K562 (cell line): Measurements from ENCODE around the gene CENPP. TPM values are rescaled to one million over a fixed set of nuclear protein-coding genes. Genes with fewer than 3 reads are reported as not detected.

ENCODE experiments used
- ATAC-seq: fragments of 200-7000 bp; cut with Tn5 transposase; 3 replicates; pipeline ENCODE4 v1.9.1; 2020; ENCODE audit warnings: moderate library complexity
- BruUV-seq: library from RNA; stranded (reverse); fragments of 400-500 nt; replicated peaks from 2 replicates; lab custom pipeline; 2021; lab: Mats Ljungman, UMichigan
- CTCF ChIA-PET: fragments of 300-600 bp; formaldehyde crosslinking; extraction: SDS; loops from one replicate; lab custom pipeline; 2021; ENCODE audit warnings: low intra/inter-chr PET ratio; lab: Yijun Ruan, JAX
- POLR2A ChIA-PET: fragments of 300-600, 350-650 bp; sonication (Branson Sonifier 250); formaldehyde crosslinking; extraction: SDS; loops from one replicate; lab custom pipeline; 2021; ENCODE audit warnings: antibody characterized with exemption, inconsistent platforms; lab: Yijun Ruan, JAX
- DNase-seq, 4 experiments: peaks; one replicate each; pipeline versions ENCODE4 v3.0.0 to v3.0.0-alpha.2; 2011 to 2018; ENCODE audit warnings: low spot score in 3 of 4, mixed read lengths in 3 of 4; ENCODE audit errors: extremely low read depth in 1 of 4
- FAIRE-seq: peaks from 2 replicates; lab custom pipeline; 2011; peaks lifted over from hg19 to GRCh38; lab: Jason Lieb, UNC
- H2AFZ ChIP-seq: 2 replicates; pipeline ENCODE4 v1.6.0; 2011; ENCODE audit warnings: low read depth, low read length, control low read depth, inconsistent platforms
- H3K27ac ChIP-seq: fragments of 200-600 bp; 3 replicates; pipeline ENCODE4 v1.8.0; 2011; ENCODE audit warnings: low read depth, mild to moderate bottlenecking, control low read depth, inconsistent platforms, low read length, moderate library complexity, mixed read lengths; ENCODE audit errors: extremely low read depth
- H3K27me3 ChIP-seq, 2 experiments: fragments of 300-600 bp in 1 of 2; 2 replicates in 1 of 2; 3 replicates in 1 of 2; pipeline versions ENCODE4 v1.6.0 to v1.8.0; 2011; ENCODE audit warnings: inconsistent platforms in 2 of 2, low read length in 2 of 2, mild to moderate bottlenecking in 1 of 2, mixed read lengths in 1 of 2, moderate library complexity in 1 of 2; ENCODE audit not compliant: control insufficient read depth in 2 of 2, insufficient read depth in 2 of 2
- H3K36me3 ChIP-seq: fragments of 300-600 bp; 3 replicates; pipeline ENCODE4 v1.8.0; 2011; ENCODE audit warnings: mild to moderate bottlenecking, low read length, inconsistent platforms; ENCODE audit not compliant: control insufficient read depth, insufficient read depth
- H3K4me1 ChIP-seq, 2 experiments: fragments of 200-600 bp in 1 of 2; replicated peaks in 1 of 2; 2 replicates in 1 of 2; 3 replicates in 1 of 2; pipeline versions ENCODE4 v1.5.1 to v1.8.0; 2011; ENCODE audit warnings: inconsistent platforms in 2 of 2, low read length in 2 of 2, mild to moderate bottlenecking in 1 of 2, mixed read lengths in 1 of 2, moderate library complexity in 1 of 2; ENCODE audit not compliant: control insufficient read depth in 2 of 2, insufficient read depth in 2 of 2
- H3K4me2 ChIP-seq: 2 replicates; pipeline ENCODE4 v1.6.1; 2011; ENCODE audit warnings: low read length, control low read depth, inconsistent platforms, mixed read lengths; ENCODE audit not compliant: insufficient read depth
- H3K4me3 ChIP-seq: fragments of 200-600 bp; sonication (generic), shearing (Covaris generic); 2 replicates; pipeline ENCODE4 v1.5.1; 2016; ENCODE audit warnings: control low read depth, inconsistent platforms
- H3K79me2 ChIP-seq: fragments of 200-600 bp; 3 replicates; pipeline ENCODE4 v1.8.0; 2011; ENCODE audit warnings: low read length, inconsistent platforms; ENCODE audit not compliant: control insufficient read depth, insufficient read depth
- H3K9ac ChIP-seq, 2 experiments: 2 replicates each; pipeline versions ENCODE4 v1.6.0 to v1.6.1; 2011; ENCODE audit warnings: low read depth in 2 of 2, low read length in 2 of 2, control low read depth in 1 of 2, inconsistent platforms in 1 of 2, mild to moderate bottlenecking in 1 of 2, mixed read lengths in 1 of 2; ENCODE audit not compliant: insufficient read depth in 1 of 2
- H3K9me1 ChIP-seq: one replicate; pipeline ENCODE4 v1.6.0; 2011; ENCODE audit warnings: inconsistent platforms, mild to moderate bottlenecking, low read length, moderate library complexity; ENCODE audit not compliant: control insufficient read depth, insufficient read depth
- H3K9me3 ChIP-seq: replicated peaks from 2 replicates; pipeline ENCODE4 v1.5.1; 2011; ENCODE audit warnings: low read depth, low read length, inconsistent platforms; ENCODE audit not compliant: control insufficient read depth, insufficient read depth
- H4K20me1 ChIP-seq: replicated peaks from 2 replicates; pipeline ENCODE4 v1.6.1; 2011; ENCODE audit warnings: low read length, inconsistent platforms, mixed read lengths; ENCODE audit not compliant: control insufficient read depth, insufficient read depth
- FOXA3 ChIP-seq, 2 experiments: fragments of 450-650 bp in 1 of 2; sonication (generic) in 1 of 2; formaldehyde crosslinking; IDR thresholded peaks in 1 of 2; conservative IDR thresholded peaks in 1 of 2; 2 replicates each; pipeline versions ENCODE4 v1.4.0 to v1.8.0; 2020 to 2022; ENCODE audit warnings: mild to moderate bottlenecking in 2 of 2, missing genetic modification reagents in 1 of 2
- HMG20A ChIP-seq: fragments of 450-650 bp; formaldehyde crosslinking; conservative IDR thresholded peaks from 2 replicates; pipeline ENCODE4 v1.4.0; 2020; ENCODE audit warnings: mild to moderate bottlenecking, mixed read lengths
- KDM2B ChIP-seq: fragments of 250-450 bp; sonication (Bioruptor Pico); IDR thresholded peaks from 2 replicates; pipeline ENCODE4 v1.8.0; 2021; ENCODE audit warnings: mild to moderate bottlenecking, moderate library complexity
- MEF2D ChIP-seq: conservative IDR thresholded peaks from 2 replicates; pipeline ENCODE4 v1.6.1; 2016; ENCODE audit warnings: low read depth, missing genetic modification characterization, missing compliant biosample characterization
- RBM25 ChIP-seq: fragments of 200-400 bp; formaldehyde crosslinking; IDR thresholded peaks from 2 replicates; pipeline ENCODE4 v1.6.1; 2018; ENCODE audit warnings: low read length, low read depth, moderate library complexity; ENCODE audit not compliant: severe bottlenecking
- TAF7 ChIP-seq: fragments of 450-650 bp; IDR thresholded peaks from 2 replicates; pipeline ENCODE4 v1.6.1; 2016; ENCODE audit warnings: missing genetic modification characterization, missing compliant biosample characterization
- XRCC5 ChIP-seq: fragments of 200-400 bp; formaldehyde crosslinking; IDR thresholded peaks from 2 replicates; pipeline ENCODE4 v1.6.1; 2017; ENCODE audit warnings: low read depth, mild to moderate bottlenecking, low read length
- ZNF518B ChIP-seq: fragments of 250-450 bp; sonication (Bioruptor Pico); IDR thresholded peaks from 2 replicates; pipeline ENCODE4 v1.5.0; 2021; ENCODE audit warnings: mild to moderate bottlenecking, moderate library complexity
- ZNF717 ChIP-seq: fragments of 250-450 bp; sonication (Bioruptor Pico); IDR thresholded peaks from 2 replicates; pipeline ENCODE4 v1.5.0; 2021
- WGBS: fragments of 100-300 bp; shearing (Covaris generic); methylation state at CpG from one replicate; pipeline ENCODE4 v1.1.6; 2016; ENCODE audit warnings: low coverage, mixed read lengths; ENCODE audit not compliant: insufficient coverage; ENCODE audit errors: missing lambda C conversion rate; 5-methylcytosine and 5-hydroxymethylcytosine counted together
- in situ Hi-C: fragments of 300-500 bp; cut with MboI; formaldehyde crosslinking; loops from 4 replicates; pipeline ENCODE4 v1.15.0; 2018; ENCODE audit warnings: inconsistent platforms, mixed read lengths
- intact Hi-C: fragments of 100-400 bp; cut with micrococcal nuclease; formaldehyde crosslinking; loops from 2 replicates; pipeline ENCODE4 v1.14.2; 2022
- polyA plus RNA-seq, 8 experiments: library from polyadenylated mRNA; depleted of rRNA in 4 of 8; stranded (reverse) in 5 of 8; unstranded in 3 of 8; fragments of >200 nt; fragmentation: Nextera tagmentation in 2 of 8; fragmentation: Illumina TruSeq in 1 of 8; extraction: Ambion mirVana in 2 of 8; extraction: Trizol in 1 of 8; gene quantifications; 2 replicates each; pipeline versions ENCODE4 v1.2.1 to v1.2.3, GENCODE V29; 2011 to 2014; ENCODE audit warnings: inconsistent platforms in 1 of 8, missing spikeins in 1 of 8
- total RNA-seq, 7 experiments: library from RNA; depleted of rRNA in 6 of 7; stranded (reverse); fragments of >200 nt in 6 of 7; fragmentation: Illumina TruSeq in 2 of 7; extraction: Trizol in 2 of 7; gene quantifications; 2 replicates each; pipeline versions ENCODE4 v1.2.1 to v1.2.3, GENCODE V29; 2011 to 2021; ENCODE audit warnings: low replicate concordance in 1 of 7
- TF ChIP-seq, protein P1 (sequence below), 2 experiments: fragments of 200-800 bp in 1 of 2; sonication (Bioruptor generic) in 1 of 2; sonication (generic) in 1 of 2; formaldehyde crosslinking in 1 of 2; IDR thresholded peaks in 1 of 2; conservative IDR thresholded peaks in 1 of 2; 2 replicates each; pipeline versions ENCODE4 v1.5.0 to v1.6.1; 2016 to 2020; ENCODE audit warnings: missing compliant biosample characterization in 1 of 2, missing genetic modification characterization in 1 of 2, missing genetic modification reagents in 1 of 2

The CENPP gene
- total and polyA plus RNA-seq, 9 of the 15 experiments (the other 6 are each of a cell fraction or from before 2014, with no cell fraction given) = 8.0 to 28.5 (median 17.9) TPM

GRCh38 chr9:92595930-92596329 is 270.2 kb downstream of the CENPP start:
- FAIRE-seq (no peak), DNase-seq (no peak), ATAC-seq (no peak)
- Histone ChIP-seq H2AFZ (no peak overlapping the region), H3K4me2 (no peak overlapping the region), H4K20me1 (no peaks in the 10 kb centered on the region), H3K79me2 (no peaks in the 10 kb centered on the region), H3K4me3 (no peak overlapping the region), H3K4me1 (no peaks in the 10 kb centered on the region; a peak in 1 of 5 replicates), H3K9me1 (no peaks in the 10 kb centered on the region), H3K27ac (no peak overlapping the region), H3K9me3 (no peaks in the 10 kb centered on the region), H3K9ac (no peak overlapping the region), H3K27me3 (no peaks in the 10 kb centered on the region), H3K36me3 (no peaks in the 10 kb centered on the region)
- in situ Hi-C loops (no loop called here), intact Hi-C loops (no loop called here)
- POLR2A ChIA-PET = no interaction called here
- TF ChIP-seq, protein P1, sequence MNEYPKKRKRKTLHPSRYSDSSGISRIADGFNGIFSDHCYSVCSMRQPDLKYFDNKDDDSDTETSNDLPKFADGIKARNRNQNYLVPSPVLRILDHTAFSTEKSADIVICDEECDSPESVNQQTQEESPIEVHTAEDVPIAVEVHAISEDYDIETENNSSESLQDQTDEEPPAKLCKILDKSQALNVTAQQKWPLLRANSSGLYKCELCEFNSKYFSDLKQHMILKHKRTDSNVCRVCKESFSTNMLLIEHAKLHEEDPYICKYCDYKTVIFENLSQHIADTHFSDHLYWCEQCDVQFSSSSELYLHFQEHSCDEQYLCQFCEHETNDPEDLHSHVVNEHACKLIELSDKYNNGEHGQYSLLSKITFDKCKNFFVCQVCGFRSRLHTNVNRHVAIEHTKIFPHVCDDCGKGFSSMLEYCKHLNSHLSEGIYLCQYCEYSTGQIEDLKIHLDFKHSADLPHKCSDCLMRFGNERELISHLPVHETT (CRISPR knock-in tag; conservative IDR thresholded peaks at IDR 0.05 in 1 of 2, IDR thresholded peaks at IDR 0.05 in 1 of 2) = no peak
- TF ChIP-seq KDM2B (CRISPR knock-in tag) (no peak), TAF7 (no peak)
- WGBS = 44% methylated on average over 1 of the region's 1 CpG
- CTCF ChIA-PET = no interaction called here
- no TSS peak for BruUV-seq

DNA sequence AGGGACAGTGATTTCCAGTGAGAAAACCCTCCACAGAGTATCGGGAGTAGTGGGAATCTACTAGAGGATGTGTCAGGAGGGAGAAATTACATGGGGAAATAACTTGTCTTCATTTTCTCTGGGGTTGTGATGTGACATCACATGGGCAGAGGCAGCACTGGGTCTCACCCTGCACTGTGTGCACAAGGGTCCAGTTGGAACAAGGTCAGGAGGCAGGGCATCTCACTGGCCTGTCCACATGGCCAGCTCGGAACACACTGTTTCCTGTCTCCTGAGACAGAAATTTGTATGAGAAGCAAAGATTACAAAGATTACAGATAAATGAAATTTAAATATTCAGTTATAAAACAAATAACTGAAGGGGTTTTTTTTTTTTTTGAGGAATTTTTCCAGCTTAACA is 272.6 kb downstream of the CENPP start:
- no peak for FAIRE-seq
- Histone ChIP-seq H3K4me1 (no peaks in the 10 kb centered on the region), H4K20me1 (no peaks in the 10 kb centered on the region), H3K27ac (no peak overlapping the region), H3K27me3 (no peaks in the 10 kb centered on the region), H3K79me2 (no peaks in the 10 kb centered on the region), H3K4me2 (no peak overlapping the region), H3K36me3 (no peaks in the 10 kb centered on the region), H3K9me3 (no peaks in the 10 kb centered on the region), H3K9ac (no peak overlapping the region), H2AFZ (no peak overlapping the region)
- 60% methylated on average over 2 of the region's 2 CpGs for WGBS
- ATAC-seq = no peak
- POLR2A ChIA-PET = no interaction called here
- DNase-seq = no peak
- BruUV-seq = no TSS peak
- in situ Hi-C loops = no loop called here
- TF ChIP-seq MEF2D (tag) (no peak), HMG20A (CRISPR knock-in tag) (no peak), XRCC5 (no peak), ZNF717 (CRISPR knock-in tag) (no peak), ZNF518B (no peak), RBM25 (no peak), FOXA3 (CRISPR knock-in tag; conservative IDR thresholded peaks at IDR 0.05 in 1 of 2, IDR thresholded peaks at IDR 0.05 in 1 of 2) (no peak)
- TF ChIP-seq, all 486 proteins: peak for 0
- CTCF ChIA-PET = no interaction called here
- Histone ChIP-seq H3K9me1 (no peaks in the 10 kb centered on the region), H3K4me3 (no peak overlapping the region)
- intact Hi-C loops = no loop called here
